Lower lobe of right lung (tissue), 2 donors: ENCODE measurements around the gene ATF3. TPM values are rescaled to one million over a fixed set of nuclear protein-coding genes. Genes with fewer than 3 reads are reported as not detected.

Source experiments
- ATAC-seq, 2 donors: fragments of 200-7000 bp; cut with Tn5 transposase; one replicate each; pipeline ENCODE4 v1.9.1; 2020 to 2022; ENCODE audit warnings: mild to moderate bottlenecking in 2 of 2, moderate library complexity in 2 of 2
- DNase-seq: peaks from one replicate; pipeline ENCODE4 v3.0.0-alpha.2; 2020
- H3K27ac ChIP-seq: fragments of 200-600 bp; one replicate; pipeline ENCODE4 v1.8.0; 2022
- H3K27me3 ChIP-seq: fragments of 200-600 bp; one replicate; pipeline ENCODE4 v1.8.0; 2022; ENCODE audit warnings: low read depth
- H3K36me3 ChIP-seq: fragments of 200-600 bp; one replicate; pipeline ENCODE4 v1.8.0; 2022; ENCODE audit warnings: mild to moderate bottlenecking
- H3K4me1 ChIP-seq: fragments of 200-600 bp; one replicate; pipeline ENCODE4 v1.8.0; 2022
- H3K4me3 ChIP-seq: fragments of 200-600 bp; one replicate; pipeline ENCODE4 v1.8.0; 2022; ENCODE audit warnings: mild to moderate bottlenecking
- H3K9me3 ChIP-seq: fragments of 200-600 bp; one replicate; pipeline ENCODE4 v1.8.0; 2022
- CTCF ChIP-seq: fragments of 200-600 bp; IDR thresholded peaks from one replicate; pipeline ENCODE4 v1.8.0; 2022; ENCODE audit warnings: antibody characterized with exemption, mild to moderate bottlenecking
- intact Hi-C: fragments of 100-400 bp; cut with DNase I; formaldehyde crosslinking; loops from one replicate; pipeline ENCODE4 v1.11.0; 2022
- total RNA-seq: library from RNA; stranded (reverse); fragmentation: NEBNext Ultra II Directional; extraction: Animal tissue kit (Norgen Biotek cat#: 25700); gene quantifications from one replicate; pipeline ENCODE4 v1.2.1, GENCODE V29; 2021
- donor health status: DM: no; HTN: yes; CAD: no; lungs with severe emphysema.

ATF3 gene
- total RNA-seq, 1 donor from 2014 or later = 25.8 TPM

GRCh38 chr1:212647004-212647403 lies 38.4 kb downstream of the ATF3 start:
- DNase-seq (no peak), ATAC-seq (no peak)
- Histone ChIP-seq H3K4me1 (no peaks in the 10 kb centered on the region), H3K36me3 (no peaks in the 10 kb centered on the region), H3K27ac (no peak overlapping the region), H3K4me3 (no peak overlapping the region), H3K9me3 (no peaks in the 10 kb centered on the region), H3K27me3 (no peaks in the 10 kb centered on the region)
- intact Hi-C loops = no loop called here
- no peak for TF ChIP-seq CTCF

- Histone ChIP-seq H3K36me3 (no peaks in the 10 kb centered on the region), H3K27ac (no peak overlapping the region), H3K4me3 (no peak overlapping the region), H3K4me1 (no peaks in the 10 kb centered on the region), H3K9me3 (no peaks in the 10 kb centered on the region), H3K27me3 (no peaks in the 10 kb centered on the region)
- intact Hi-C loops = no loop called here
- ATAC-seq (no peak), DNase-seq (no peak)
- no peak for TF ChIP-seq CTCF
Measured at GRCh38 chr1:212648431-212648830, 39.9 kb downstream of the ATF3 start.

GRCh38 chr1:212649020-212649419 lies 40.5 kb downstream of the ATF3 start:
- no peak overlapping the region for H3K4me3 ChIP-seq
- H3K27ac ChIP-seq = no peak overlapping the region
- H3K9me3 ChIP-seq = no peaks in the 10 kb centered on the region
- no peaks in the 10 kb centered on the region for H3K4me1 ChIP-seq
- H3K36me3 ChIP-seq = no peaks in the 10 kb centered on the region
- no peak for TF ChIP-seq CTCF
- no peaks in the 10 kb centered on the region for H3K27me3 ChIP-seq
- intact Hi-C loops = no loop called here
- ATAC-seq = no peak
- DNase-seq = no peak

- no peaks in the 10 kb centered on the region for H3K4me1 ChIP-seq
- no peaks in the 10 kb centered on the region for H3K27me3 ChIP-seq
- no peak overlapping the region for H3K4me3 ChIP-seq
- H3K9me3 ChIP-seq = no peaks in the 10 kb centered on the region
- DNase-seq (no peak), ATAC-seq (no peak)
- TF ChIP-seq CTCF = no peak
- intact Hi-C loops = no loop called here
- no peaks in the 10 kb centered on the region for H3K36me3 ChIP-seq
- H3K27ac ChIP-seq = no peak overlapping the region
Measured at GRCh38 chr1:212650228-212650627, 41.7 kb downstream of the ATF3 start.

- no peaks in the 10 kb centered on the region for H3K36me3 ChIP-seq
- no peaks in the 10 kb centered on the region for H3K9me3 ChIP-seq
- no peaks in the 10 kb centered on the region for H3K27me3 ChIP-seq
- DNase-seq (no peak), ATAC-seq (no peak)
- TF ChIP-seq CTCF = no peak
- H3K4me3 ChIP-seq = no peak overlapping the region
- H3K27ac ChIP-seq = no peak overlapping the region
- no peaks in the 10 kb centered on the region for H3K4me1 ChIP-seq
- intact Hi-C loops = no loop called here
Measured at GRCh38 chr1:212651521-212651920, 43.0 kb downstream of the ATF3 start.

- H3K4me1 ChIP-seq = no peaks in the 10 kb centered on the region
- H3K4me3 ChIP-seq = no peak overlapping the region
- DNase-seq (no peak), ATAC-seq (no peak)
- no peak for TF ChIP-seq CTCF
- H3K36me3 ChIP-seq = no peaks in the 10 kb centered on the region
- intact Hi-C loops = no loop called here
- no peak overlapping the region for H3K27ac ChIP-seq
- H3K9me3 ChIP-seq = no peaks in the 10 kb centered on the region
- H3K27me3 ChIP-seq = no peaks in the 10 kb centered on the region
Measured at GRCh38 chr1:212651977-212652376, 43.4 kb downstream of the ATF3 start.
